ENCODE results near the gene GANAB. TPM values are rescaled to one million over a fixed set of nuclear protein-coding genes. Genes with fewer than 3 reads are reported as not detected.

GANAB gene
- total RNA-seq, 2 donors from 2014 or later, result 71.8 to 78.0 TPM

DNA sequence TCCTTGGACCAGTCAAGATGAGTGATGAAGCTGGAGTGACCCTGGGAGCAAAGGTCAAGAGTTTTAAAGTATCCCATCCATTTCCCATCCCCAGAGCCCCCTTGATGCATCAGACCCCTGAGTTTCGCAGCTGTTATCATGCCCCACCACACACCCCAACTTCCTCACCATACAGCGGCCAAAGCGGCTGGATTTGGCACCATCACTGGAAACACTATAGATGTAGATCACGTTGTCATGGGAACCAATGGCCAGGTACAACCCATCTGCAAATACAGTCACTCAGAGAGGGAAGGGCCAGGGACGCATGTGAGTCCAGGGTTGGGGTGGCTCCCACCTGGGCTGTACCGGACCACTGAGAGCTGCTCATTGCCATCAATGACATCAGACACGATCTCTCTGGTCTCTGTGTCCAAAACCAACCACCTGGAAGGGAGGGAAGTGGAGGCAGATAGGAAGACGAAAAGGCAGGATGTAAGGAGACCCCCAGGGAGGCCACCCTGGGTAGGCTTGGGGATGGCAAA lies 42.6 kb downstream of the GANAB start:
- DNase-seq (ENCODE audit: low spot score), result no peak
- H3K27ac ChIP-seq, result no peak overlapping the region
- H3K9me3 ChIP-seq, result no peaks in the 10 kb centered on the region
- H3K4me3 ChIP-seq, result no peak overlapping the region
- H3K36me3 ChIP-seq, result peaks cover 19% of the 10 kb centered on the region
- peaks cover 0 to 38% of the 10 kb centered on the region in 2 donors for H3K4me1 ChIP-seq
- H3K27me3 ChIP-seq, result no peaks in the 10 kb centered on the region
- TF ChIP-seq, protein P1, sequence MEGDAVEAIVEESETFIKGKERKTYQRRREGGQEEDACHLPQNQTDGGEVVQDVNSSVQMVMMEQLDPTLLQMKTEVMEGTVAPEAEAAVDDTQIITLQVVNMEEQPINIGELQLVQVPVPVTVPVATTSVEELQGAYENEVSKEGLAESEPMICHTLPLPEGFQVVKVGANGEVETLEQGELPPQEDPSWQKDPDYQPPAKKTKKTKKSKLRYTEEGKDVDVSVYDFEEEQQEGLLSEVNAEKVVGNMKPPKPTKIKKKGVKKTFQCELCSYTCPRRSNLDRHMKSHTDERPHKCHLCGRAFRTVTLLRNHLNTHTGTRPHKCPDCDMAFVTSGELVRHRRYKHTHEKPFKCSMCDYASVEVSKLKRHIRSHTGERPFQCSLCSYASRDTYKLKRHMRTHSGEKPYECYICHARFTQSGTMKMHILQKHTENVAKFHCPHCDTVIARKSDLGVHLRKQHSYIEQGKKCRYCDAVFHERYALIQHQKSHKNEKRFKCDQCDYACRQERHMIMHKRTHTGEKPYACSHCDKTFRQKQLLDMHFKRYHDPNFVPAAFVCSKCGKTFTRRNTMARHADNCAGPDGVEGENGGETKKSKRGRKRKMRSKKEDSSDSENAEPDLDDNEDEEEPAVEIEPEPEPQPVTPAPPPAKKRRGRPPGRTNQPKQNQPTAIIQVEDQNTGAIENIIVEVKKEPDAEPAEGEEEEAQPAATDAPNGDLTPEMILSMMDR (IDR thresholded peaks at IDR 0.05), result no peak

DNA sequence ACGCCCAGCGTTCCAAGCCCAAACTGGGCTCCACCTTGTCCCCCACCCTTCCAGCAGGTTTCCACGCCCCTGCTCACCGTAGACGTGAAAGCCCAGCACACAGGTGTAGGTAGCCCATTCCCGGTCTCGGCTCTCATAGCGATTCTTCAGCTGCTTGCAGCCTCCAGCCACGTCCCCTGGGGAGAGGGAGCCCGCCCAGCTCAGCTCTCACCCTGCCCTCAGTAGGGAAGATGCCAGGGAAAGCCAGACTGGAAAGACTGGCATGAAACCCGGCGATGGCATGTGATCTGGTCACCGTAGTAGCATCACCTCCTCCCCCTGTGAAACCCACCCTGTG lies 43.4 kb downstream of the GANAB start:
- H3K27me3 ChIP-seq, result no peaks in the 10 kb centered on the region
- peaks cover 0 to 44% of the 10 kb centered on the region in 2 donors for H3K4me1 ChIP-seq
- peaks cover 22% of the 10 kb centered on the region for H3K36me3 ChIP-seq
- H3K9me3 ChIP-seq, result no peaks in the 10 kb centered on the region
- TF ChIP-seq, protein P1 (IDR thresholded peaks at IDR 0.05), result no peak
- H3K27ac ChIP-seq, result peak overlapping the region; percentile 95 to 96
- peak overlapping the region; percentile 93 to 98 for H3K4me3 ChIP-seq
- no peak for DNase-seq (ENCODE audit: low spot score)

DNA sequence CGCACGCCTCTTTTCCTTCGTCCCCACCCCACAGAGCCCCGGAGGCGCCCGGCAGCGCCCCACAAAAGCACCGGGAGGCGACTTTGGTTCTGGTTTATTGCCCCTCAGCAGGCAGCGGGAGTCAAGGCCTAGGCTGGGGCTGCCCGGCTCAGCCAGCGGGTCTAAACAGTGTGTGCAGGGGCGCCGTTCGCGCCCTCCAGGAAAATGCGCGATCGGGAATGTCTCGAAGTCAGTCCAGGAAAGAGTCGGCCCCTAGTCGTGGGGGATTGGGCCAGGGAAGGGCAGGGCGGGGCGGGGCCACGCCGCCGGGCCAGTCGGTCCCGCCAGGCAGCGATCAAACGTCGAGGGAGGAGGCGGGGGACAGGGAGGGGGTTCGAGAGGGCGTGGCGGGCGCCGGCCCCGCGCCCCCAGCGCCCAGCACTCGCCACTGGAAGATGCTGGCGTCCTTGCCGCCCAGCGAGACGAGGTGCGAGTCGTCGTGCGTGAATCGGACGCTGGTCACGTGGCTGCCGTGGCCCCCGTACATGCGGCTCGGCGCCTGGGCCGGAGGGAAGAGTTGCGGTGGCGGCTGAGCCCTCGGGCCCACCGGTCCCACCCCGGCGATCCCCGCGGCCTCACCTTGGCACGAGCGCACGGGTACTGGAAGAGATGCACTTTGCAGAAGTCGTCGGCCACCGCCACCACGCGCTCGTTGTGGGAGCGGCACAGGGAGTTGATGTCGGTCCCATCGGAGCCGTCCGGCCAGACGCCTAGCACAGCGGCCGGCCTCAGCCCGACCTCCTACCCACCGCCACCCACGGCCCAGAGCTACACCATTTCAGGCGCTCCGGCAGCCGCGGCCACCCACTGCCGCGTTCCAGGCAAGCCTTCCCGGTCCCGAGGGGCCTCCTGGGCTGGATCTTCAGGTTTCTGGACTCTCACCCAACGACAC lies 44.0 kb downstream of the GANAB start:
- peak overlapping the region; percentile 93 to 98 for H3K4me3 ChIP-seq
- TF ChIP-seq, protein P1 (IDR thresholded peaks at IDR 0.05), result peak in 1 of 2 donors; percentile 40
- H3K9me3 ChIP-seq, result no peaks in the 10 kb centered on the region
- peak; percentile 73 for DNase-seq (ENCODE audit: low spot score)
- H3K36me3 ChIP-seq, result peaks cover 27% of the 10 kb centered on the region
- peaks cover 0 to 44% of the 10 kb centered on the region in 2 donors for H3K4me1 ChIP-seq
- H3K27me3 ChIP-seq, result no peaks in the 10 kb centered on the region
- peak overlapping the region; percentile 95 to 96 for H3K27ac ChIP-seq

DNA sequence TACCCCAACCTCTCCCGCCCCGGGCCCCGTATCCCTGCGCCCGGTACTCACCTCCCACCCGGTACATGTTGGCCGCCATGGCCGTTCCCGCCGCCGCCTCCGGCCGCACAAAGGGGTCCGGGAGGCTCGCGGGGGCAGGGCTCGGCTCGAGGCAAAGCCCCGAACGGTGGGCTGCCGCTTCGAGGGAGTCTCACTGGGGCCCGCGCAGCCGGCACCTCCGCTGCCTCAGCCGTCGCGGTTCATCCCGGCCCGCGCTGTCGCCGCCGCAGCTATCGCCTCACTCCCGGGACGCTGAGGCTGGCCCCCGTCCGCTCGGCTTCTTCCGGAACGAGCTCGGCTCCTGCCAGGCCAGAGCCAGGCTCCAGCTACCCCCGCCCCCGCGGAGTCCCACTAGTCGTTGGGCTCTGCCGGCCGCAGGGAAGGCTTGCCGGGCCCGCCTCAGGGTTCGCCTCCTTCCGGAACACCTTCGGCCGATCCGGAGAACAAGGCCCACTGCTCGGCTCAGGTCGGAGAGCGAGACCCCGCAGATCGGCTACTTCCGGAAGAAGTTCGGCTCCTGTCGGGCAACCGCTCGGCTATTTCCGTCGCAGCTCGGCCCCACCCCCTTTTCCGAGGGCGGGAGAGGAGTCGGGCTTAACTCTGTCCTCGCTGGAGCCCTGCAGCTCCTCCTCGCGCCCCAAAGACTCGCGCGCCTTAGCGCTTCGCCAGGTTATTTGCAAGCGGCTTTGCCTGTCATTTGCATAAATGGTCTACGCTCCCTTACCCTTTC lies 44.9 kb downstream of the GANAB start, which contains the start of gene MTA2:
MTA2 (minus strand) TSS at position 494 of the 769 bp plus-strand sequence; CDS start at position 79, 415 bp downstream.
- TF ChIP-seq, protein P1 (IDR thresholded peaks at IDR 0.05), result no peak
- Histone ChIP-seq H3K36me3 (peaks cover 35% of the 10 kb centered on the region), H3K4me1 (peaks cover 0 to 44% of the 10 kb centered on the region in 2 donors), H3K4me3 (peak within 1 kb of the TSS; percentile 93 to 98), H3K9me3 (no peaks in the 10 kb centered on the region), H3K27me3 (no peaks in the 10 kb centered on the region), H3K27ac (peak within 1 kb of the TSS; percentile 95 to 96)
- DNase-seq (ENCODE audit: low spot score), result peak; percentile 96

DNA sequence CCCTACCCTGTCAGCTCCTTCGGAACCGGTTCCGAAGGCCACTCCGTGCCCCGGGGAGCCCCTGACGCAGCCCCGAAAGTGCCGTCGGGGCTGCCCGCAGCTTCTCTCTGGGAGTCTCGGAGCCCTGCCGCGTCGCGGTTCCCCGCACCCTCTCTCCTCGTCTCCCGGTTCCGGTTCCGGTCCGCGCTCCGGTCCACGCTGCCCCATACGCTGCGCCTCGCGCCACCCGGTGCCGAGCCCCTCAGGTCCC lies 45.4 kb downstream of the GANAB start:
- H3K4me1 ChIP-seq, result peaks cover 0 to 44% of the 10 kb centered on the region in 2 donors
- peak overlapping the region; percentile 95 to 96 for H3K27ac ChIP-seq
- H3K9me3 ChIP-seq, result no peaks in the 10 kb centered on the region
- H3K36me3 ChIP-seq, result peaks cover 38% of the 10 kb centered on the region
- H3K27me3 ChIP-seq, result no peaks in the 10 kb centered on the region
- TF ChIP-seq, protein P1 (IDR thresholded peaks at IDR 0.05), result no peak
- peak overlapping the region; percentile 93 to 98 for H3K4me3 ChIP-seq
- DNase-seq (ENCODE audit: low spot score), result no peak
